ENCODE data around the gene DHX36.

DHX36 gene

DNA sequence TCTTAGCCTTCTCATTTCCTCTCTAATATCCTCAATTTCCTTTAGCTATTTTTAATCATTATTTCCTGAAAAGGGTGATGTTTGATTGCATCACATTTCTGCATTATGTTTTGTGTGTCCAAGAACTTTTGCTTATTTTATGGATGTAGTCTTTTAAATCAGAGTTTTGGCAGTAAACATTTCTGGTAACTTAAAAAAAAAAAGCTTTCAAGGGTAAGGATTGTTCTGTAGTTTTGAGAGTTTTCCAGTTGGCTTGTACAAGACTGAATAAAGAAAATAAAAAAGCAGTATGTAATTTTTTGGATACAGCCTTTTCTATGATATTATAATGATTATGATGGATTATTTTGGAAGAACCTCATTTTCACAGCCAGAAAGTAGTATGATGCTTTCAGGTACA lies 99.4 kb downstream of the DHX36 start:
- no peak for DNase-seq (ENCODE audit: low spot score)

GRCh38 chr3:154224366-154224765 lies 99.9 kb downstream of the DHX36 start:
- no peak for DNase-seq (ENCODE audit: low spot score)

- no peak for DNase-seq (ENCODE audit: low spot score)
Observed at GRCh38 chr3:154223519-154223918, 100.8 kb downstream of the DHX36 start.
